ENCODE data around the gene CBFA2T2.

The CBFA2T2 gene

DNA sequence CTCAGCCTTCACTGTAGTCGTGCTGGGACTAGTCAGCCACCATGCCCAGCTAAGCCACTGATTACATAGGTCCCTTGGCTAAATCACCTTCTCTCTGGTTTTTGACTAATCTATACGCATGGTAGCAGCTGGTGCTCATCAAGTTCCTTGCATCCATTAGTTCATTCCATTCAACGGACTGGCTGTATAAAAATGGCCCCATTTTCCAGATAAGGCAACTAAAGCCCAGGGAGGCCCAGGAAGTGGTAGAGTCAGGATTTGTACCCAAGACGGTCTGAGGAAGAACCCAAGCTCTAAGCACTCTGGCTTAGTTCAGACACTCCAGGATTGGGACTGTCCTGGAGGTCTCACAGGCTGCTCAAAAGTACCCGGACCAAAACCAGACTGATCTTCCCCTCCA, 191.4 kb downstream of the CBFA2T2 start:
- H4K20me1 ChIP-seq (ENCODE audit: insufficient read depth, low read length) = peaks cover 92% of the 10 kb centered on the region
- TF ChIP-seq, protein P1, sequence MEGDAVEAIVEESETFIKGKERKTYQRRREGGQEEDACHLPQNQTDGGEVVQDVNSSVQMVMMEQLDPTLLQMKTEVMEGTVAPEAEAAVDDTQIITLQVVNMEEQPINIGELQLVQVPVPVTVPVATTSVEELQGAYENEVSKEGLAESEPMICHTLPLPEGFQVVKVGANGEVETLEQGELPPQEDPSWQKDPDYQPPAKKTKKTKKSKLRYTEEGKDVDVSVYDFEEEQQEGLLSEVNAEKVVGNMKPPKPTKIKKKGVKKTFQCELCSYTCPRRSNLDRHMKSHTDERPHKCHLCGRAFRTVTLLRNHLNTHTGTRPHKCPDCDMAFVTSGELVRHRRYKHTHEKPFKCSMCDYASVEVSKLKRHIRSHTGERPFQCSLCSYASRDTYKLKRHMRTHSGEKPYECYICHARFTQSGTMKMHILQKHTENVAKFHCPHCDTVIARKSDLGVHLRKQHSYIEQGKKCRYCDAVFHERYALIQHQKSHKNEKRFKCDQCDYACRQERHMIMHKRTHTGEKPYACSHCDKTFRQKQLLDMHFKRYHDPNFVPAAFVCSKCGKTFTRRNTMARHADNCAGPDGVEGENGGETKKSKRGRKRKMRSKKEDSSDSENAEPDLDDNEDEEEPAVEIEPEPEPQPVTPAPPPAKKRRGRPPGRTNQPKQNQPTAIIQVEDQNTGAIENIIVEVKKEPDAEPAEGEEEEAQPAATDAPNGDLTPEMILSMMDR (IDR thresholded peaks at IDR 0.05; ENCODE audit: borderline replicate concordance, extremely low read depth, low read length, poor library complexity, severe bottlenecking) = no peak
- no peak for TF ChIP-seq EZH2 (IDR thresholded peaks at IDR 0.05; ENCODE audit: borderline replicate concordance, low read depth, low read length, severe bottlenecking)
- peaks cover 32% of the 10 kb centered on the region for H3K4me1 ChIP-seq (ENCODE audit: insufficient read depth, low read length)
- peaks cover 90% of the 10 kb centered on the region for H3K36me3 ChIP-seq (ENCODE audit: insufficient read depth, low read length)
- H3K4me3 ChIP-seq (ENCODE audit: low read depth in 1 of 2, low read length in 2 of 2) = no peak overlapping the region
- H3K27ac ChIP-seq (ENCODE audit: low read length) = 0 out of 2 replicates have a peak overlapping the region, but pooled peaks have one; percentile 5
- peaks cover 68% of the 10 kb centered on the region for H3K79me2 ChIP-seq (ENCODE audit: insufficient read depth, low read length)
- DNase-seq (no peak), ATAC-seq (ENCODE audit: insufficient read depth, low read depth) (no peak)
- H3K9ac ChIP-seq (ENCODE audit: low read depth, low read length) = no peak overlapping the region
- no peaks in the 10 kb centered on the region for H3K27me3 ChIP-seq (ENCODE audit: insufficient read depth, low read length, poor library complexity)
- H2AFZ ChIP-seq (ENCODE audit: low read depth, low read length) = no peak overlapping the region
- no peaks in the 10 kb centered on the region for H3K9me3 ChIP-seq (ENCODE audit: insufficient read depth, low read length, severe bottlenecking)
- no peak overlapping the region for H3K4me2 ChIP-seq (ENCODE audit: insufficient read depth, low read length)

DNA sequence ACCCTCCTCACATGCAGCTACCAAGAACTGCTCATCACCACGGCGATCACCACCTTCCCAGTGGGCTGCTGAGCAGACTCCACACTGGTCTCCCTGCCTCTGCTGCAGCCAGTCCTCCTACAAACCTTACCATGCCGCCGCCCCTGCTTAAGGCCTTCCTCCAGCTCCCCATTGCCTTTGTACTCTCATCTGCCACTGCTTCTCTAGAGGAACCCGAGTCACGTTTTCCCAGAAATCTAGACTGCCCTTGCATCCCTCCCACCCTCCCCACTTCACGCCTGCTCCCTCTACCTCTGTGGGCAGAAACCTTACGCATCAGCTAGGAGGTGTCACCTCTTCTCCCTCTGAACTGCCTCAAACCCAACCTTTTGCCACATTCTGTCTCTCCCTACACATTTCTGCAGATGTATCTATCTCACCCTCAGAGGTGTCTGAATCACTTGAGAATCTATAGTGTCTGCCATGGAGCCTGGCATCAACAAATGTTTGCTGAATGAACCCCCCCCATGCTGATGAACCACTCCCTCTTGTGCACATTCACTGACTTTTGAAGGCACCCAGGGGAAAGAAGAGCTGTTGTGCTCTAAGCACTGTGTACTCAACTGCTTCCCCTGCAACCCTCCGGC, 191.9 kb downstream of the CBFA2T2 start:
- peaks cover 68% of the 10 kb centered on the region for H3K79me2 ChIP-seq (ENCODE audit: insufficient read depth, low read length)
- no peaks in the 10 kb centered on the region for H3K27me3 ChIP-seq (ENCODE audit: insufficient read depth, low read length, poor library complexity)
- H3K4me3 ChIP-seq (ENCODE audit: low read depth in 1 of 2, low read length in 2 of 2) = no peak overlapping the region
- peak overlapping the region; percentile 95 for H3K4me2 ChIP-seq (ENCODE audit: insufficient read depth, low read length)
- TF ChIP-seq EZH2 (IDR thresholded peaks at IDR 0.05; ENCODE audit: borderline replicate concordance, low read depth, low read length, severe bottlenecking) = no peak
- TF ChIP-seq, protein P1 (IDR thresholded peaks at IDR 0.05; ENCODE audit: borderline replicate concordance, extremely low read depth, low read length, poor library complexity, severe bottlenecking) = no peak
- H3K36me3 ChIP-seq (ENCODE audit: insufficient read depth, low read length) = peaks cover 85% of the 10 kb centered on the region
- peaks cover 87% of the 10 kb centered on the region for H4K20me1 ChIP-seq (ENCODE audit: insufficient read depth, low read length)
- ATAC-seq (ENCODE audit: insufficient read depth, low read depth) (no peak), DNase-seq (no peak)
- peak overlapping the region; percentile 23; the same call in 1 of the 2 replicates for H3K9ac ChIP-seq (ENCODE audit: low read depth, low read length)
- H3K9me3 ChIP-seq (ENCODE audit: insufficient read depth, low read length, severe bottlenecking) = no peaks in the 10 kb centered on the region
- H3K27ac ChIP-seq (ENCODE audit: low read length) = peak overlapping the region; percentile 49
- H2AFZ ChIP-seq (ENCODE audit: low read depth, low read length) = no peak overlapping the region
- peaks cover 36% of the 10 kb centered on the region for H3K4me1 ChIP-seq (ENCODE audit: insufficient read depth, low read length)

DNA sequence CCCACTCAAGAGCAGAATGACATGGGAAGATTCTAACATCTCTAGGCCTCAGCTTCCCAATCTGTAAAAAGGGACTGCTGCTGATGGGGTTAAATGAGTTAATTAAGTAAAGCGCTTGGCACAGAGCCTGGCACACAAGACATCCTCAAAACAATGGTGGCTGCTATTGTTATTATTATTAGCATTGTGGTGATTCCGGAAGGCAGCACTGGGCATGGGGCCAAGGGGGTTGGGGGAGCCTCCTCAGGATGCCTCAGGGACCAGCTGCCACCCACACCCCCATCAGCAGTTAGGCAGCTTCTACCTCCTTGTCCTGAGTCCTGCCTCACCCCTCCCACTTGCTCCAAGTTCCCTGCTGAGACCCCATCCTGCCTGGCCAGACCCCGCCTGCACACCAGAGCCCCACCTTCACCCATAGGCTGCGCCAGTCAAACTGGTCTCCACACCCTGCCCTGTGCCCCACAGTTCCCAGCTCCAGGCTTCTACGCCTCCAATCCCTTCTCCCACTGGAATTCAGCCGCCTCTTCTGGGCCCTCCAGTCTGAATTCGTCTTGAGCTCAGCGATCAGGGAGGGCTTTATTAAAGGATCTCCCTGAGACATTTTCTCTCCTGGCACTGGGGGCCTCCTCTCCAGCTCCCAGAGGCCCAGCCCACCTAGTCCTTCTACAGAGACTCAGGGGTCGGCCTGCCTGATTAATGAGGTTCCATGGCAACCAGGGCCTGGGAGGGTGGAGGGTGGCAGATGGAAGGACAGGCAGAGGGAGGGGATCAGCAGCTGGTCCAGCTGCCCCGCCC, 194.8 kb downstream of the CBFA2T2 start:
- H3K9ac ChIP-seq (ENCODE audit: low read depth, low read length) = peak overlapping the region; percentile 70
- peak overlapping the region; percentile 95 for H3K4me2 ChIP-seq (ENCODE audit: insufficient read depth, low read length)
- 0 out of 2 replicates have a peak overlapping the region, but pooled peaks have one; percentile 13 for H2AFZ ChIP-seq (ENCODE audit: low read depth, low read length)
- ATAC-seq (ENCODE audit: insufficient read depth, low read depth) (no peak), DNase-seq (peak; percentile 42)
- H3K36me3 ChIP-seq (ENCODE audit: insufficient read depth, low read length) = peaks cover 56% of the 10 kb centered on the region
- TF ChIP-seq, protein P1 (IDR thresholded peaks at IDR 0.05; ENCODE audit: borderline replicate concordance, extremely low read depth, low read length, poor library complexity, severe bottlenecking) = no peak
- TF ChIP-seq EZH2 (IDR thresholded peaks at IDR 0.05; ENCODE audit: borderline replicate concordance, low read depth, low read length, severe bottlenecking) = no peak
- peak overlapping the region; percentile 34 to 74 for H3K4me3 ChIP-seq (ENCODE audit: low read depth in 1 of 2, low read length in 2 of 2)
- H3K27me3 ChIP-seq (ENCODE audit: insufficient read depth, low read length, poor library complexity) = no peaks in the 10 kb centered on the region
- H4K20me1 ChIP-seq (ENCODE audit: insufficient read depth, low read length) = peaks cover 59% of the 10 kb centered on the region
- peak overlapping the region; percentile 78 for H3K27ac ChIP-seq (ENCODE audit: low read length)
- no peaks in the 10 kb centered on the region for H3K9me3 ChIP-seq (ENCODE audit: insufficient read depth, low read length, severe bottlenecking)
- peaks cover 64% of the 10 kb centered on the region for H3K79me2 ChIP-seq (ENCODE audit: insufficient read depth, low read length)
- H3K4me1 ChIP-seq (ENCODE audit: insufficient read depth, low read length) = peaks cover 48% of the 10 kb centered on the region

All from DND-41 (cell line).